OCI-LY3 (cell line): ENCODE data around the gene KCNMA1.

Experiments used
- H2AFZ ChIP-seq: fragments of 200-600, 300-600 bp; shearing (Covaris generic); 2 replicates; pipeline ENCODE4 v1.6.0; 2014; ENCODE audit warnings: antibody characterized with exemption, low read depth, low read length
- H3K27ac ChIP-seq: fragments of 200-600, 300-600 bp; sonication (generic); 2 replicates; pipeline ENCODE4 v1.5.1; 2014; ENCODE audit warnings: mild to moderate bottlenecking, low read length, moderate library complexity, mixed read lengths
- H3K27me3 ChIP-seq: fragments of 200-600, 300-600 bp; sonication (generic); 2 replicates; pipeline ENCODE4 v1.6.1; 2014; ENCODE audit warnings: low read depth, low read length, mixed read lengths
- H3K36me3 ChIP-seq: fragments of 200-600, 300-600 bp; sonication (generic); replicated peaks from 2 replicates; pipeline ENCODE3; 2014; ENCODE audit warnings: low read depth, low read length, mixed read lengths
- H3K4me1 ChIP-seq: fragments of 300-600, 200-600 bp; sonication (generic); 2 replicates; pipeline ENCODE4 v1.6.1; 2014; ENCODE audit warnings: low read length, mixed read lengths
- H3K4me2 ChIP-seq: fragments of 200-600, 300-600 bp; sonication (generic); 2 replicates; pipeline ENCODE4 v1.6.1; 2014; ENCODE audit warnings: low read length, mixed read lengths
- H3K4me3 ChIP-seq: fragments of 300-600, 200-600 bp; sonication (generic); 2 replicates; pipeline ENCODE4 v1.5.1; 2014; ENCODE audit warnings: antibody characterized with exemption, mild to moderate bottlenecking, low read length, moderate library complexity
- H3K79me2 ChIP-seq: fragments of 300-600, 200-600 bp; shearing (Covaris generic); 2 replicates; pipeline ENCODE4 v1.6.1; 2014; ENCODE audit warnings: mild to moderate bottlenecking, low read length, mixed read lengths
- H3K9ac ChIP-seq: fragments of 300-600, 200-600 bp; shearing (Covaris generic); 2 replicates; pipeline ENCODE4 v1.6.0; 2014; ENCODE audit warnings: mild to moderate bottlenecking, low read length, moderate library complexity
- H3K9me3 ChIP-seq: fragments of 200-600, 300-600 bp; shearing (Covaris generic); 2 replicates; pipeline ENCODE4 v1.6.1; 2014; ENCODE audit warnings: low read length, mixed read lengths; ENCODE audit not compliant: insufficient read depth
- H4K20me1 ChIP-seq: fragments of 200-600, 300-600 bp; sonication (generic); 2 replicates; pipeline ENCODE4 v1.6.1; 2016; ENCODE audit warnings: low read length, mixed read lengths; ENCODE audit not compliant: insufficient read depth
- CTCF ChIP-seq: fragments of 200-600, 300-600 bp; sonication (generic); IDR thresholded peaks from 2 replicates; pipeline ENCODE4 v1.5.1; 2014; ENCODE audit warnings: antibody characterized with exemption, low read length, low read depth
- EZH2phosphoT487 ChIP-seq: fragments of 200-600 bp; shearing (Covaris generic); IDR thresholded peaks from 2 replicates; pipeline ENCODE4 v1.6.1; 2018; ENCODE audit warnings: antibody characterized with exemption, mixed run types, low read depth

Gene KCNMA1

DNA sequence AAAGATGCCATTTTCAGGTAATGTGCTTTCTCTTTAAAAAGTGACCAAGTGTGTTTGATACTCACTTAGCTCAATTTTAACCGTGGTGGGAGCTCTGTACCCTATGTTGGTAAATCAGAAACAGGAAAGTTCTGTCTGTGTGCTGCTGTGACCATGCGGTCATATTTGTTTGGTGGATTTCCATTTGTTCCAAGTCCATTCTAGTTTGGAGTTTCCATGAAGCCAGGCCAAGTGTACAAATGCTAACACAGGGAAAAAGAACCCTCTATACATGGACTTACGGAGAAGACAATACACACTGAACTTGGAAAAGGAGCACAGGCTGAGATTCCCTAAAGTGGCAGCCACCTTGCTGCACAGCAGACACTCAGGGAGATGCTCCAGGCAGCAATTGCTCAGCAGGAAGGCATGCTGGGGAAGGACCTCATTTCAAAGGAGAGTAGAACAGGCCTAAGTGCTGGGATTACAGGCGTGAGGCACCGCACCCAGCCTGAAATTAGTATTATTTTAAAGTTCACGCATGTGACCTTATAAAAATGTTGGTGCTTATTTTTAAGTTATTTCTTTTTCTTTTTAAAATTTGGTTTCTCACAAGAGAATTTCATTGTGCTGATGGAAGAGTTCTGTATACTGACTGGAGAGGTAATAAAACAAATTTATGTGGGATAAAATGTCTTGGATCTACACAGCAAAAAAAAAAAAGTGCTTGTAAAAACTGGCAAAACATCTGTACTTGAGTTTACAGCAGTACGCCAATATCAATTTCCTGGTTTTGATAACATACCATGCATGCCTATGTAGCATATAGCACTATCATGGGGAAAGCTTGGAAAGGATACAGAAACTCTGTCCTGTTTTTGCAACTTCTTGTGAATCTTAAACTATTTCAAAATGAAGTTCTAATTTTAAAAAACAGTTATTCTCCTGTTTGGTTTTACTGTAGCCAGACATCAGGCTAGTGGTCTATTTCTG is 436.2 kb downstream of the KCNMA1 start:
- peaks cover 12% of the 10 kb centered on the region; the same call in 1 of the 2 replicates for H4K20me1 ChIP-seq
- no peak overlapping the region for H3K27ac ChIP-seq
- H3K4me1 ChIP-seq, result no peaks in the 10 kb centered on the region
- no peaks in the 10 kb centered on the region for H3K27me3 ChIP-seq
- H3K4me2 ChIP-seq, result no peak overlapping the region
- H3K9me3 ChIP-seq, result no peaks in the 10 kb centered on the region
- H3K9ac ChIP-seq, result no peak overlapping the region
- no peak overlapping the region for H3K4me3 ChIP-seq
- peaks cover 4% of the 10 kb centered on the region for H3K36me3 ChIP-seq
- TF ChIP-seq EZH2phosphoT487 (no peak), CTCF (no peak)
- H3K79me2 ChIP-seq, result no peaks in the 10 kb centered on the region
- no peak overlapping the region for H2AFZ ChIP-seq

- Histone ChIP-seq H3K36me3 (no peaks in the 10 kb centered on the region), H3K4me1 (no peaks in the 10 kb centered on the region), H3K9me3 (no peaks in the 10 kb centered on the region), H3K9ac (no peak overlapping the region), H3K27me3 (no peaks in the 10 kb centered on the region), H3K27ac (no peak overlapping the region), H3K79me2 (no peaks in the 10 kb centered on the region), H2AFZ (no peak overlapping the region), H4K20me1 (peaks cover 10% of the 10 kb centered on the region; the same call in 1 of the 2 replicates), H3K4me3 (no peak overlapping the region), H3K4me2 (no peak overlapping the region)
- TF ChIP-seq EZH2phosphoT487 (no peak), CTCF (no peak)
Measured at GRCh38 chr10:77197544-77197943, 440.1 kb downstream of the KCNMA1 start.

- H3K27me3 ChIP-seq, result no peaks in the 10 kb centered on the region
- no peaks in the 10 kb centered on the region for H3K36me3 ChIP-seq
- no peak overlapping the region for H3K4me3 ChIP-seq
- no peak overlapping the region for H3K4me2 ChIP-seq
- H3K4me1 ChIP-seq, result no peaks in the 10 kb centered on the region
- H4K20me1 ChIP-seq, result peaks cover 10% of the 10 kb centered on the region; the same call in 1 of the 2 replicates
- TF ChIP-seq EZH2phosphoT487 (no peak), CTCF (no peak)
- H3K9me3 ChIP-seq, result no peaks in the 10 kb centered on the region
- H3K9ac ChIP-seq, result no peak overlapping the region
- H2AFZ ChIP-seq, result no peak overlapping the region
- H3K27ac ChIP-seq, result no peak overlapping the region
- H3K79me2 ChIP-seq, result no peaks in the 10 kb centered on the region
Measured at GRCh38 chr10:77196614-77197013, 441.0 kb downstream of the KCNMA1 start.

- Histone ChIP-seq H3K4me2 (no peak overlapping the region), H3K27ac (no peak overlapping the region), H3K9me3 (no peaks in the 10 kb centered on the region), H2AFZ (no peak overlapping the region), H3K4me1 (no peaks in the 10 kb centered on the region), H3K36me3 (no peaks in the 10 kb centered on the region), H3K9ac (no peak overlapping the region), H3K79me2 (no peaks in the 10 kb centered on the region), H3K27me3 (no peaks in the 10 kb centered on the region), H3K4me3 (no peak overlapping the region), H4K20me1 (0 out of 2 replicates have a peak, but pooled peaks cover 5% of the 10 kb centered on the region)
- TF ChIP-seq EZH2phosphoT487, result no peak
- TF ChIP-seq CTCF, result no peak
Measured at GRCh38 chr10:77195101-77195500, 442.5 kb downstream of the KCNMA1 start.
